HG03354 (cell line): ENCODE results near the gene OR1C1.
"Not testable (repeated sequence)": the region's sequence is repeated elsewhere in the genome, so short reads cannot be mapped to it uniquely, and the experiment has no call there.

Experiments
- ATAC-seq: cut with Tn5 transposase; IDR thresholded peaks from one replicate; pipeline ENCODE4 v1.9.1; 2021; ENCODE audit warnings: mild to moderate bottlenecking; ENCODE audit not compliant: unreplicated experiment, poor library complexity, severe bottlenecking

Gene OR1C1, protein sequence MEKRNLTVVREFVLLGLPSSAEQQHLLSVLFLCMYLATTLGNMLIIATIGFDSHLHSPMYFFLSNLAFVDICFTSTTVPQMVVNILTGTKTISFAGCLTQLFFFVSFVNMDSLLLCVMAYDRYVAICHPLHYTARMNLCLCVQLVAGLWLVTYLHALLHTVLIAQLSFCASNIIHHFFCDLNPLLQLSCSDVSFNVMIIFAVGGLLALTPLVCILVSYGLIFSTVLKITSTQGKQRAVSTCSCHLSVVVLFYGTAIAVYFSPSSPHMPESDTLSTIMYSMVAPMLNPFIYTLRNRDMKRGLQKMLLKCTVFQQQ

DNA sequence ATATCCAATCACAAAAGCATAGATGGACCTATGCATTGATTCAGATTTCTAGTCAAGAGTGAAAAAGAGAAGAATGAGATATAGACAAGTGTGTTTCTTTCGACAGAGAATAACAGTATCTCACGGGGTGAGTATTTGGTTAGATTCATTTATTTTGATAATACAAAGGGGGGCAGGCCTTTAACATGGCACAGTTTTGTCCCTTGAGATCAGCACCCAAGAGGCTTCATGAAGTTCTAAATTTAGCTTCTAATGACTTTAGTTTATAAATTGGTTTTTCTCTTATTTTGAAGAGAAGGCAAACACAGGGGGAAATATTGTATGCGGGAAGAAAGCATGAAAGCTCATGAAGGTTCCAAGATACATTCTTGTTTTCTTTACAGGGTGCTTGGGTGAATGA lies at the start of gene OR1C1:
Gene OR1C1 (minus strand): TSS at position 101 of the 400 bp plus-strand sequence. CDS start 2,150 bp downstream, outside the sequence.
- no peak for ATAC-seq

DNA sequence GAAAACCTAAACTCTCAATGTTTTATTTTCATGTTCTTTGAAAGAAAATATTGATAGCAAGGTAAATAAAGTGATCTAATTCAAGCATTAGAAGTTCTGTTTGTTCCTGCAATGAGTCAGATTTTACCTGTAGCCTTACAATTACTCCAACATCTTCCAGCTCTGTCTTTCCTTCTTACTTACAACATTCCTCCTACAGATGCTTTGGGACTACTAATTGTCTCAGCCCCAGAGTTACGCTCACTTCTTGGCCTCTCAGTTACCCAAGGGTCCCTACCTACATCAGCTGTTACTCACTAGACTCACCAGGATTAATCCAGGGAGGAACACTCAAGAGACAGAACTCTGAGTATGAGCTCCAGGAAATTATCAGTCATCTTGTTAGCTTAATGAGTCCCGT lies 37.2 kb upstream of the OR1C1 start:
- no peak for ATAC-seq

DNA sequence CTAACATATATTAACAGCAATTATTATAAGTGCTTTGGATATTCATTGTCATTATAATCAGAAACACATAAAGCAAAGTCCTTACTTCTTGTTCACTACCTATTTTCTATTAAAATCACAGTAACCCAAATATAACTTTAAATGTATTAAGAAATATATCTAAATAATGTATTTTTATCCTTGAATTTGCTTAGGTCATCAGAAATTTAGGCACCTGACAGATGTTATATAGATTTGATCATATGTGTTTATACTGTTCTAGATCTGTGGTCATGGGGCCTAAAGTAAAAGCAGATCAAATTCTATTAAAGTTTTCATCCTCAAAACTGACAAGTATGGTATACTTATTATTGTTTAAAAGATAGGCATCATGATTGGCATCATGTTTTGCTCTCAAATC lies 9.2 kb upstream of the OR1C1 start:
- no peak for ATAC-seq

DNA sequence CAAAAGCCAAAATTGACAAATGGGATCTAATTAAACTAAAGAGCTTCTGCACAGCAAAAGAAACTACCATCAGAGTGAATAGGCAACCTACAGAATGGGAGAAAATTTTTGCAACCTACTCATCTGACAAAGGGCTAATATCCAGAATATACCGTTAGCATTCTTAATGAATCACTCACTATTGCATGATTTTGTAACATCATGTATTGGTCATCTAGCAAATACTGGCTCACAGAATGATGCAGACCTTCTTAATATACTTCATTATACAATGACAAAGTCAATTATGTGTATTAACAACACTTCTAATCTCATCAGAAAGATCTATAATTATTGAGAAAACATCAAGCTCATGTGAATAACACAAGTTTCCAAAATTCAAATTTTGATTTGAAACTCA lies 6.0 kb downstream of the OR1C1 start:
- not testable (repeated sequence) for ATAC-seq

DNA sequence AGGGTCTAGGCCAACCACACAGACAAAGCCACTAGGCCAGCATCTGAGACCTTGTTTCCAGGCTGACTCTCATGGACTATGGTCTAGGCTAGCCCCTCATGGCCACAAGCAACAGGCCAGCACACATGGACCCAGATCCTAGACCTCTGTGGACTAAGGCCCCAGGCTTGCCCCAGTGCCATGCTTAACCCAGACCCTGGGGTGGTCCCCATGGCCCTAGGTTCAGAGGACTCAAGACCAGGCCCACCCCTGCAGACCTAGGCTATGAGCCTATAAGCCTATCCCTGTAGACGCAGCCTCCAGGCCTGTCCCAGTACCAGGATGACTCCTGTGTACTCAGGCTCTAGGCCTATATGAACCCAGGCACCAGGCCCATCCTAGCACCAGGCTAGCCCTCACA lies 10.5 kb downstream of the OR1C1 start:
- no peak for ATAC-seq

DNA sequence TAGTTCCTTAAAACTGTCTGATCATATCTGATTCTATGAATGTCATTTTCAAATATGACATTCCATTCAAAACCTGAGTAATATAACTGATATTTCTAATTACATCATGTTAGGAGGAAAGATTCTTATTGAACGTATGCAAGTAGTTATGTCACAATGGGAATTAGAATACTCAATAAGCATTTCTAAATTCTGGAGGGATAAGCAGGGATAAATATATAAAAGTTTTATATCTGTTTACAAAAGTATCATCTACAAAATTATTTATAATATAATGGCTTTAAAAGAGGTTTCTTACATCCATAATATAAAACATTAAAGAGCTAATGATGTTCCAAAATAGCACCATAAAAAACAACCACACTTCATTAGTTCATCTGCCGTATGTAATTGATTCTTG lies 12.3 kb downstream of the OR1C1 start, which contains the start of gene OR14A2:
Gene OR14A2 (minus strand): TSS at position 101 of the 400 bp plus-strand sequence.
- no peak for ATAC-seq

DNA sequence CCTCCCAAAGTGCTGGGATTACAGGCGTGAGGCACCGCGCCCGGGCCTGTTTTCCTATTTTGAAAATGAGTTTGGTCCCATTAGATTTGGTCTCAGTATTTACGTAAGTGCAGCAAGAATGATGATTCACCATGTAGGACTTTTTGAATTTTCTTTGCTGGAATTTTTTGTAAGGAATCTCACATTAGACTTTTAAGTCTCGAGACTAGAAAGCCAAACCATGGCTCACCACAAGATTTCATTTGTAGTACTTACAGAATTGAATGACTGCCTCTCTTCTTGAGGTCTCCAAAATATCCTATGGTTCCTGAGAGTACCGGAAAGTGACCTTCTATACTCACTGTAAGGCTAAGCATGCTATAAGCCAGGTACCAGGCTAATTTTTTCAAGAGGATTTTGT lies 12.7 kb downstream of the OR1C1 start:
- ATAC-seq: no peak

DNA sequence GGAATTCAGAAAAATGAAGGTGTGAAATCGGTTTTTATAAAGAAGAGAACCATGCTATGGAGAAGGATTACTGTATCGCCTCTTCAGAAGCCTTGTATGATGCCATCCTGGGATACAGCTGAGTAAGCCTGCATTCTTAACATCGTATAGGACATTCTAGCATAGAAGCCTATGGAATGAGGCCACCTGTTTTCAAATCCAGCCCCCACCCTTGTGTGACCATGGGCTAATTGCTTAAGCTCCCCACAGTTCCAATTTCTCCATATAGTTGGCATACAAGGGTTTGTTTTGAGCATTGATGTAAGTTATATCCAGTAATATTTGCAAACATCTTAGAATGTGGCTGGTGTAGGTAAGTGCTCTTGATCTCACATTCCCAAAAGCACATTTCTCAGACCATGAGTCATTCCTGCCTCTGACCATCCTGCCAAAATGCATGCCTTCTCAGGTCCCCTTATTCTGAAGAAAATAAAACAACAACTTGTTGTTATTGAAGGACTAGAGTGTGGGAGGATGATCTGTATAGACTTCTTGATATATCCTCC lies 13.9 kb downstream of the OR1C1 start:
- ATAC-seq: no peak

DNA sequence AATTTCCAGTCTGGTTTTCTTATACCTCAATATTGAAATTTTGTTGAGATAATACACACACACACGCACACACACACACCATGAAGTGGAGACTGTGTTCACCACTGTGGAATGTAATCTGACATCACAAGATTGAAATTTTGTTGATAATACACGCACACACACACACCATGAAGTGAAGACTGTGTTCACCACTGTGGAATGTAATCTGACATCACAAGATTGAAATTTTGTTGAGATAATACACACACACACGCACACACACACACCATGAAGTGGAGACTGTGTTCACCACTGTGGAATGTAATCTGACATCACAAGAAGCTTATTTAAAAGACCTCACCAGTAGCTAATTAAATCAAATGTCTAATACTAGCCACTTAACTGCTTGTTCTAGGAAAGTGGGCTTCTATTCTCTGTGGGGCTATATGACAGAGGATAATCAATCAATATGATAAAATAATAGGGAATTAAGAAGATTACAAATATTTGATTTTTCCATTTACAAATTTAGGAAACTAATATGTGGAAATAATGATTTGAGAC lies 18.1 kb downstream of the OR1C1 start:
- ATAC-seq: not testable (repeated sequence)

DNA sequence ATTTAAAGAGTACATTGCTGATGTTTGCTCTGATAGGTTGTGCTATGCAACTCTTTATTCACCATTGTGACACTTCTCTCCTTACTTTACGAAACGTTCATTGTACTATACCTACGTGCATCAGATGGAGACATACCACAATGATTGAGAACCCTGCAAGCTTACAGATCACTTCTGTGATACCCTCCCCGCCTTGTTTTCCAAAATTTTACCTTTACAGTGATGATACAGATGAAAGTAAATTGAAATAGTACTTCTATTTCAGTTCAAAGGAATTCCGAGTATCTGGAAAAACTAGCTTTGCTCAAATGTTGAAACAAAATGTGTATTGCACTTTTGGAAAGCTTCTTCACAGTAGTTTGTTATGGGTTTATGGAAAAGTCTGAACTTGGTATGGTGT lies 18.6 kb downstream of the OR1C1 start:
- no peak for ATAC-seq

DNA sequence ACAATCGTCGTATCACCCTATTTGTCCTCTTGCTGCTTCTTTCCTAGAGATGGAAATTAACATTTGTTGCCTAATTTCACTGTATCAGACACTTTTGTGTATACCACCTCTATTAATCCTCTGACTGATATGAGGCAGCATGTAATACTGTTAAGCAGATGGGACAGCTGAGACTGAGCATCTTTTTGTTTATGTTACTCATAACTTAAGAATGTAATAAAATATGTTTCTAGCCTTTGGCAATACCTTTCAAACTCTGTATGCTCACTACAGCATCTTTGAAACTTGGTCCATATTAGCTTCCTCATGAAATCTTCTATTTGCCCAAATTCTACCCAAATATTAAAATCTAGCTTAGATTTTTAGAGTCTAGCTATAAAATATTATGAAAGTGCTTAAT lies 19.6 kb downstream of the OR1C1 start:
- no peak for ATAC-seq

DNA sequence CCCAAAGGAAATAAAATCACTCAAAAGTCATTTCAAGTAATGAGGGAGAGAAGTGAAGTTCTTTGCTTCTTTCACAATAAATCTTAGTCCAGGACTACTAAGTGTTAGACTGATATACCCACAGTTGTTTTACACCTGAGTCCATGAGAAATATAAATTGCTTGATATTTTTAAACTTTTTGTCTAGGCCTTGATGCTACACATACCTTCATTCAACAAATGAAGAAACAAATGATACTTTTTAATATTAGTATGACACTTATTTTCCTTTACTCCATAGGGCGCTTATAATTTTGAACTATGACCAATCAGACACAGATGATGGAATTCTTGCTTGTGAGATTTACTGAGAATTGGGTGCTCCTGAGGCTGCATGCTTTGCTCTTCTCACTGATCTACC lies 22.0 kb downstream of the OR1C1 start, which contains the start of gene OR14K1:
Gene OR14K1 (plus strand): TSS at position 301 of the 400 bp plus-strand sequence. CDS start 0 bp downstream, at position 301.
- no peak for ATAC-seq

DNA sequence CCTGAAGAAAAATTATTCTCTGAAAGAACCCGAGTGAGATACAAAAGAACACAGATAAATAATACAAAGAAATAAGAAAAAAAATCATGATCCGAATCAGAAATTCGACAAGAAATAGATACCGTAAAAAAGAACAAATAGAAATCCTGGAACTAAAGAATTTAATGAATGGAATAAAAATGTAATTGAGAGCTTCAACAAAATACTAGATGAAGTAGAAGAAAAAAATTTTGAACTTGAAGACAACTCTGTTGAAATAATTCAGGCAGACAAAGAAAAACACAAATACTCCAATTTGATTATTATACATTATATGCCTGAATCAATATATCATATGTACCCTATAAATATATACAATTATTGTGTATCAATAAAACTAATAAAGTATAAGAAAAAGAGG lies 39.1 kb downstream of the OR1C1 start:
- no peak for ATAC-seq

DNA sequence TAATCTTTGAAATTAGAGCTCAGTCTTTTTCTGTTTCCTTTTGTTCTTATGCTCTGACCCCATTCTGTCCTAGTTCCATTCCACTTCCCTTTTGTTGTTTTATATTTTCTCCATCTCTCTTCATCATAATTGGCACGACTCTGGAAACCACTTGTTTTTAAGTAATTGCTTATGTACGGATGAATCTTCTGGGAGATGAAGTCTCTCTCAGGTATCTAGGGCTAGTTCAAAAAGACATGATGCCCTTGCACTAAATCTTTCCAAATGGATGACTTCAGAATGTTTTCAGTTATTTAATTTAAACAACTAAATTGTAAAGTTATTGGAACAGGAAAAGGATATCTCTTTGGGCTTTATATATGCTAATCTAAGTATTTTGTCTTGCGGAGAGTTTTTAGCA lies 43.8 kb downstream of the OR1C1 start, which contains the start of gene OR6F1:
Gene OR6F1 (minus strand): TSS at position 101 of the 400 bp plus-strand sequence. CDS start 3,891 bp downstream, outside the sequence.
- no peak for ATAC-seq

DNA sequence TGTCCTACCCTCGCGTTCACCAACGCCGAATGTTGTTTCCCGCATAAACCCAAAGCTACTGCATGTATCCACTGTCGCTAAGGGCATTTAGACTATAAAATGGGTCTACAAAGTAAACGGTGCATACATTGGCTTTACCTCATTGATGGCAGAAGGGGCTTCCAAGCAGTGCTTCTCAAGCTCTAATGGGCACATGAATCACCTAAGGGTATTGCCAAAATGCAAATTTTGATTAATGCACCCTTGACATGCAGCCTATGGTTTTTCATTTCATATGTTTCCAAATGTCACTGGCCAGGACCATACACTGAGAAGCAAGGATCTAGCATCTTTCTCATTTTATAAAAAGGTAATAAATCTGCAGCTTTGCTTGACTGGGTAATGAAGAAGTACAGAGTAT lies 46.6 kb downstream of the OR1C1 start:
- no peak for ATAC-seq

DNA sequence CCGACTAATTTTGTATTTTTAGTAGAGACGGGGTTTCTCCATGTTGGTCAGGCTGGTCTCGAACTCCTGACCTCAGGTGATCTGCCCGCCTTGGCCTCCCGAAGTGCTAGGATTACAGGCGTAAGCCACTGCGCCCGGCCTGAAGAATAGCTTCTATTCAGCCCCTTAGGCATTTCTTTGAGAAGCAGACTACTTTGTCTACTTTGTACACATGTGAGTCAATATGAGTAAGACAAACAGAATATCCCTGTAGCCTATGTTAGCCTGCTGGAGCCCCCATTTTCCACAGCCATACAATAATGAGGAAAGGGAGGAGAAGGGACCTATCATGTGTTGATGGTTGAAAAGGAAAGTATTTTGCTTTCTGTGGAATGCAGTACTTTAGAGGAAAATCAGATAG lies 49.7 kb downstream of the OR1C1 start:
- not testable (repeated sequence) for ATAC-seq
